K562 (cell line): ENCODE data around the gene EIF3J. TPM values are rescaled to one million over a fixed set of nuclear protein-coding genes. Genes with fewer than 3 reads are reported as not detected.

Experiments used
- polyA plus RNA-seq, 8 experiments: library from polyadenylated mRNA; depleted of rRNA in 4 of 8; stranded (reverse) in 5 of 8; unstranded in 3 of 8; fragments of >200 nt; fragmentation: Nextera tagmentation in 2 of 8; fragmentation: Illumina TruSeq in 1 of 8; extraction: Ambion mirVana in 2 of 8; extraction: Trizol in 1 of 8; gene quantifications; 2 replicates each; pipeline versions ENCODE4 v1.2.1 to v1.2.3, GENCODE V29; 2011 to 2014; ENCODE audit warnings: inconsistent platforms in 1 of 8, missing spikeins in 1 of 8
- total RNA-seq, 7 experiments: library from RNA; depleted of rRNA in 6 of 7; stranded (reverse); fragments of >200 nt in 6 of 7; fragmentation: Illumina TruSeq in 2 of 7; extraction: Trizol in 2 of 7; gene quantifications; 2 replicates each; pipeline versions ENCODE4 v1.2.1 to v1.2.3, GENCODE V29; 2011 to 2021; ENCODE audit warnings: low replicate concordance in 1 of 7

The EIF3J gene
- total and polyA plus RNA-seq, 9 of the 15 experiments (the other 6 are each of a cell fraction or from before 2014, with no cell fraction given), result 44.2 to 217 (median 151) TPM

Other genes with a start within 250 kb of the EIF3J start
- gene GOLM2, start 248.4 kb upstream of the EIF3J start, total RNA-seq (2014; rRNA removed), result 30.8 and 33.2 TPM in 2 replicates
- 44.6 and 48.0 TPM in 2 replicates for gene GOLM2, start 248.4 kb upstream of the EIF3J start, total RNA-seq (2014; rRNA removed; fragmentation: Illumina TruSeq; extraction: Trizol)
- gene GOLM2, start 248.4 kb upstream of the EIF3J start, total RNA-seq (2015; rRNA removed; fragmentation: Illumina TruSeq; extraction: Trizol), result 45.0 and 48.5 TPM in 2 replicates
- gene GOLM2, start 248.4 kb upstream of the EIF3J start, total RNA-seq (2021), result 33.4 and 37.6 TPM in 2 replicates
- 22.4 and 25.6 TPM in 2 replicates for gene GOLM2, start 248.4 kb upstream of the EIF3J start, polyA plus RNA-seq (2011; rRNA removed)
- 28.5 and 33.8 TPM in 2 replicates for gene GOLM2, start 248.4 kb upstream of the EIF3J start, polyA plus RNA-seq (2014; fragmentation: Illumina TruSeq; extraction: Trizol)
- gene GOLM2, start 248.4 kb upstream of the EIF3J start, polyA plus RNA-seq (2014; fragmentation: Nextera tagmentation; extraction: Ambion mirVana), result 10 to 100 TPM in 1 of 2 experiments, 1 to 10 TPM in 1; 7.8 to 11.4 TPM
- 26.3 and 33.4 TPM in 2 replicates for gene GOLM2, start 248.4 kb upstream of the EIF3J start, polyA plus RNA-seq (2014; rRNA removed)
- 79.0 and 102 TPM in 2 replicates for gene CTDSPL2, start 109.5 kb upstream of the EIF3J start, total RNA-seq (2014; rRNA removed)
- 59.5 and 74.6 TPM in 2 replicates for gene CTDSPL2, start 109.5 kb upstream of the EIF3J start, total RNA-seq (2014; rRNA removed; fragmentation: Illumina TruSeq; extraction: Trizol)
- gene CTDSPL2, start 109.5 kb upstream of the EIF3J start, total RNA-seq (2015; rRNA removed; fragmentation: Illumina TruSeq; extraction: Trizol), result 71.1 and 74.9 TPM in 2 replicates
- gene CTDSPL2, start 109.5 kb upstream of the EIF3J start, total RNA-seq (2021), result 53.1 and 55.3 TPM in 2 replicates
- 45.5 and 67.1 TPM in 2 replicates for gene CTDSPL2, start 109.5 kb upstream of the EIF3J start, polyA plus RNA-seq (2011; rRNA removed)
- gene CTDSPL2, start 109.5 kb upstream of the EIF3J start, polyA plus RNA-seq (2014; fragmentation: Illumina TruSeq; extraction: Trizol), result 50.1 and 51.6 TPM in 2 replicates
- 10 to 100 TPM; 16.8 to 36.0 TPM for gene CTDSPL2, start 109.5 kb upstream of the EIF3J start, polyA plus RNA-seq (2014; fragmentation: Nextera tagmentation; extraction: Ambion mirVana)
- 19.9 and 21.0 TPM in 2 replicates for gene CTDSPL2, start 109.5 kb upstream of the EIF3J start, polyA plus RNA-seq (2014; rRNA removed)
- 31.3 and 47.4 TPM in 2 replicates for gene SPG11, start 126.5 kb downstream of the EIF3J start, total RNA-seq (2014; rRNA removed)
- gene SPG11, start 126.5 kb downstream of the EIF3J start, total RNA-seq (2014; rRNA removed; fragmentation: Illumina TruSeq; extraction: Trizol), result 57.9 and 64.1 TPM in 2 replicates
- 49.6 and 55.1 TPM in 2 replicates for gene SPG11, start 126.5 kb downstream of the EIF3J start, total RNA-seq (2015; rRNA removed; fragmentation: Illumina TruSeq; extraction: Trizol)
- 50.9 and 51.2 TPM in 2 replicates for gene SPG11, start 126.5 kb downstream of the EIF3J start, total RNA-seq (2021)
- gene SPG11, start 126.5 kb downstream of the EIF3J start, polyA plus RNA-seq (2011; rRNA removed), result 71.2 and 96.5 TPM in 2 replicates
- 45.6 and 48.0 TPM in 2 replicates for gene SPG11, start 126.5 kb downstream of the EIF3J start, polyA plus RNA-seq (2014; fragmentation: Illumina TruSeq; extraction: Trizol)
- gene SPG11, start 126.5 kb downstream of the EIF3J start, polyA plus RNA-seq (2014; fragmentation: Nextera tagmentation; extraction: Ambion mirVana), result 10 to 100 TPM; 23.3 to 24.0 TPM
- gene SPG11, start 126.5 kb downstream of the EIF3J start, polyA plus RNA-seq (2014; rRNA removed), result 33.9 and 34.1 TPM in 2 replicates
- 0.20 and 1.1 TPM in 2 replicates for gene PATL2, start 174.2 kb downstream of the EIF3J start, total RNA-seq (2014; rRNA removed)
- gene PATL2, start 174.2 kb downstream of the EIF3J start, total RNA-seq (2014; rRNA removed; fragmentation: Illumina TruSeq; extraction: Trizol), result 0.41 and 0.69 TPM in 2 replicates
- gene PATL2, start 174.2 kb downstream of the EIF3J start, total RNA-seq (2015; rRNA removed; fragmentation: Illumina TruSeq; extraction: Trizol), result 0.98 and 1.2 TPM in 2 replicates
- gene PATL2, start 174.2 kb downstream of the EIF3J start, total RNA-seq (2021), result 0.60 and 0.86 TPM in 2 replicates
- 0.68 and 1.7 TPM in 2 replicates for gene PATL2, start 174.2 kb downstream of the EIF3J start, polyA plus RNA-seq (2011; rRNA removed)
- gene PATL2, start 174.2 kb downstream of the EIF3J start, polyA plus RNA-seq (2014; fragmentation: Illumina TruSeq; extraction: Trizol), result 0.91 and 1.2 TPM in 2 replicates
- gene PATL2, start 174.2 kb downstream of the EIF3J start, polyA plus RNA-seq (2014; fragmentation: Nextera tagmentation; extraction: Ambion mirVana), result under 1 TPM; 0.77 to 0.89 TPM
- gene PATL2, start 174.2 kb downstream of the EIF3J start, polyA plus RNA-seq (2014; rRNA removed), result 0.42 and 0.55 TPM in 2 replicates
- gene B2M, start 174.4 kb downstream of the EIF3J start, total RNA-seq (2014; rRNA removed), result 508 and 518 TPM in 2 replicates
- gene B2M, start 174.4 kb downstream of the EIF3J start, total RNA-seq (2014; rRNA removed; fragmentation: Illumina TruSeq; extraction: Trizol), result 872 and 963 TPM in 2 replicates
- 938 and 983 TPM in 2 replicates for gene B2M, start 174.4 kb downstream of the EIF3J start, total RNA-seq (2015; rRNA removed; fragmentation: Illumina TruSeq; extraction: Trizol)
- gene B2M, start 174.4 kb downstream of the EIF3J start, total RNA-seq (2021), result 460 and 518 TPM in 2 replicates
- 1,201 and 1,654 TPM in 2 replicates for gene B2M, start 174.4 kb downstream of the EIF3J start, polyA plus RNA-seq (2011; rRNA removed)
- gene B2M, start 174.4 kb downstream of the EIF3J start, polyA plus RNA-seq (2014; fragmentation: Illumina TruSeq; extraction: Trizol), result 1,667 and 1,763 TPM in 2 replicates
- gene B2M, start 174.4 kb downstream of the EIF3J start, polyA plus RNA-seq (2014; fragmentation: Nextera tagmentation; extraction: Ambion mirVana), result 1,000 to 10,000 TPM; 2,823 to 3,138 TPM
- gene B2M, start 174.4 kb downstream of the EIF3J start, polyA plus RNA-seq (2014; rRNA removed), result 981 and 1,032 TPM in 2 replicates
- 1.5 and 1.8 TPM in 2 replicates for gene TRIM69, start 199.4 kb downstream of the EIF3J start, total RNA-seq (2014; rRNA removed)
- gene TRIM69, start 199.4 kb downstream of the EIF3J start, total RNA-seq (2014; rRNA removed; fragmentation: Illumina TruSeq; extraction: Trizol), result 2.2 and 2.6 TPM in 2 replicates
- 4.0 and 4.3 TPM in 2 replicates for gene TRIM69, start 199.4 kb downstream of the EIF3J start, total RNA-seq (2015; rRNA removed; fragmentation: Illumina TruSeq; extraction: Trizol)
- gene TRIM69, start 199.4 kb downstream of the EIF3J start, total RNA-seq (2021), result 3.2 and 4.1 TPM in 2 replicates
- 3.3 and 4.1 TPM in 2 replicates for gene TRIM69, start 199.4 kb downstream of the EIF3J start, polyA plus RNA-seq (2011; rRNA removed)
- gene TRIM69, start 199.4 kb downstream of the EIF3J start, polyA plus RNA-seq (2014; fragmentation: Illumina TruSeq; extraction: Trizol), result 2.6 and 3.8 TPM in 2 replicates
- gene TRIM69, start 199.4 kb downstream of the EIF3J start, polyA plus RNA-seq (2014; fragmentation: Nextera tagmentation; extraction: Ambion mirVana), result 1 to 10 TPM; 1.0 to 1.6 TPM
- gene TRIM69, start 199.4 kb downstream of the EIF3J start, polyA plus RNA-seq (2014; rRNA removed), result 2.0 and 2.3 TPM in 2 replicates